GM12874 (cell line): Measurements from ENCODE around the gene DMXL2.
A peak's percentile ranks its signal among the peaks of the same experiment; 100 is the strongest.

Experiments used
- CTCF ChIP-seq: IDR thresholded peaks from 2 replicates; pipeline ENCODE4 v1.5.1; 2011; ENCODE audit warnings: low read depth, mild to moderate bottlenecking, control low read depth, low read length, moderate library complexity; ENCODE audit not compliant: insufficient read depth

The DMXL2 gene

GRCh38 chr15:51503003-51503402, 119.6 kb downstream of the DMXL2 start:
- no peak for TF ChIP-seq CTCF

- TF ChIP-seq CTCF: peak; percentile 67
Observed at GRCh38 chr15:51499379-51499976, 123.1 kb downstream of the DMXL2 start.

- no peak for TF ChIP-seq CTCF
Observed at GRCh38 chr15:51497806-51498205, 124.8 kb downstream of the DMXL2 start.

- no peak for TF ChIP-seq CTCF
Observed at GRCh38 chr15:51496246-51496645, 126.3 kb downstream of the DMXL2 start.

- TF ChIP-seq CTCF: no peak
Observed at GRCh38 chr15:51494411-51495314, 127.9 kb downstream of the DMXL2 start.

GRCh38 chr15:51493892-51494291, 128.7 kb downstream of the DMXL2 start:
- TF ChIP-seq CTCF: no peak

GRCh38 chr15:51492528-51492927, 130.0 kb downstream of the DMXL2 start:
- no peak for TF ChIP-seq CTCF
